Stimulated activated CD8-positive, alpha-beta memory T cell treated with anti-CD3 and anti-CD28 coated beads, Interleukin-12 subunit alpha, Interleukin-12 subunit beta, amount 100 ng/mL, for 1 hour (primary cell): Measurements from ENCODE around the gene SMG7.

Source experiments
- DNase-seq: peaks from one replicate; pipeline ENCODE4 v3.0.0-alpha.2; 2020; ENCODE audit warnings: low read depth

The SMG7 gene

DNA sequence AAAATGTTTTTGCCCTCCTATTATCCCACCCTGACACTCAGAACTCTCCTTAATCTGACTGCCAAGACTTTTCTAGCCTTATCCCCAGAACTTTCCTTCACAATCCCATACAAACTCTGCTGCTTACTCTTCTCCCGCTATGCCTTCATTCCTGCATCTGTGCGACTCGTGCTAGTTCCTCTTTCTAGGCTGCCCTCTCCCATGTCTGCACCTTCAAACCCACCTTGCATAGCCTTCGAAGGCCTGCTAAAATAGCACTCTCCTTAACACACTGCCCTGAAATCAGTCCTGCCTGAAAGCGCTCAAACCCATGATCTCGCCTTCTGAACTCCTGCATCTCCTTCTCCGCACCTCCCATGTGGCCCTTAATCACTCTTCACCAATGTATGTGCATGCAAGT is 120.4 kb downstream of the SMG7 start:
- no peak for DNase-seq

DNA sequence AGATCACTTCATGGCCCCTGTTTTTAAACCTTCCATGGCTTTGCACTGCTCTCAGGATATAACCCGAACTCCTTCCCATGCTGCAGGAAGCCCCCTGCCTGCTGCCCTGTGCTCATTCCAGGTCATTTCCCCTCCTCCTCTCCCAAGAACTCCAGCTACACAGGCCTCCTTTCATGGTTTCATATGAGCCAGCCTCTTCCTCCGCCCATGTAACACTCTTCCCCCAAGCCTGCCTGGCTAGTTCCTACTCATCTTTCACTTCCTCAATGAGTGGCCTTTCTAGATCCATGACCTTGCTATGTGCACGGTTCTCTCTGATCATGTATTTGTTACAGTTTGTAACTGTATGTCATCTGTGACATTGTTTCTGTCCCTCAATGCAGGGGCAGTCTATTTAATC is 121.1 kb downstream of the SMG7 start:
- DNase-seq, result no peak

DNA sequence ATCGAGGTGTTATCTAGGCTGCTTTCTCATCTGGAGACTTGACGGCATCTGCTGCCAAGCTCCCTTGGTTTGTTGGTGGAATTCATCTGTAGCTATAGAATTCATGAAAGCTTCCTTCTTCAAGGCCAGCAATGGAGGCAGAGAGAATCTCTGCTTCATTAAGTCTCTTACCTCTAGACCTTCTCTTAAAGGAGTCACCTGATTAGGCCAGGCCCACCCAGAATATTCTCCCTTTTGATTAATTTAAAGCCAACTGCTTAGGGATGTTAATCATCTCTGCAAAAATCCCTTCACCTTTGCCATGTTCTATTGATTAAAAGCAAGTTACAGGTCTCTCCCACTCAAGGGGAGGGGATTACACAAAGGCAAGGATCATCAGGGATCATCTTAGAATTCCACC is 123.2 kb downstream of the SMG7 start:
- no peak for DNase-seq

GRCh38 chr1:183596500-183596899 is 124.2 kb downstream of the SMG7 start:
- no peak for DNase-seq

GRCh38 chr1:183597656-183598347 is 125.5 kb downstream of the SMG7 start:
- no peak for DNase-seq

DNA sequence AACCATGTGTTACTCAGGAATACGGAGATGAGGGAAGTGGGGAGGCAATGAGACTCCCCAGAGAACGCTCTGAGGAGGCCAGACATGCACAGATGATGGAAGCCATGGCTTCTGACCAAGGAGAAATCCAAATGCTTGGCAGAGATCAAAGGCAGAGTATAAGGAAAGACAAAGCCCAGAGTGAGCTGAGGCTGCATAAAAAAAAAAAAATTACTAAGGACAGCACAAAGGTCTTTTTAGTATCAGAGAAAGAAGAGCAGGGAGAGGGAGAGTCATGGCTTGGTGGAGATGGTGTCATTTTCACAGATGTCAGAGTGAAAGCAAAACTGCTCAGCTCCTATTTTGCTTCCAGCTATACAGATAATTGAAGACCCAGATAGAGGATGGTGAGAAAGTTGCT is 126.1 kb downstream of the SMG7 start:
- no peak for DNase-seq

GRCh38 chr1:183600136-183600535 is 127.8 kb downstream of the SMG7 start:
- no peak for DNase-seq

- DNase-seq, result no peak
These were observed 128.3 kb downstream of the SMG7 start for GRCh38 chr1:183600634-183601033.

DNA sequence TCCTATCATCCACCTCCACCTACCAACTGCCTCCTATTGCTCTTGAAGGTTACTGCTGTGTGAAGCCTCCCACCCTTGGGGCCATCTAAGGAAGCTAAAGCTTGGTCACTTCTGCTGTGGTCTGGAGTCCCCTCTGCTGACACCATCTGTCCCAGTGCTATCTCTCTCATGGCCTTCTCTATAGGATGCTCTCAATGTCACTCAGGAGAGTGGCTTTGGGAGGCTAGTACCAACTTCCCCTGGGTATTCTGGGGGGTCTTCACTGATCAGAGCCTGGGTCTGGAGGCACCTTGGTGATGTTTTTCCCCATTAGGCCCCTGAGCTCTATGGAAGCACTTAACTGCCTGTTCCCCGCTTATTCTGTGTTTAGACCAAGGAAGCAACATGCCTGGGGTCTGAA is 130.2 kb downstream of the SMG7 start:
- DNase-seq, result no peak
